GM21423 (cell line): ENCODE results near the gene PNLIPRP3.

Experiments
- ATAC-seq: cut with Tn5 transposase; IDR thresholded peaks from one replicate; pipeline ENCODE4 v1.9.1; 2021; ENCODE audit warnings: mild to moderate bottlenecking, moderate library complexity; ENCODE audit not compliant: unreplicated experiment

Gene PNLIPRP3

DNA sequence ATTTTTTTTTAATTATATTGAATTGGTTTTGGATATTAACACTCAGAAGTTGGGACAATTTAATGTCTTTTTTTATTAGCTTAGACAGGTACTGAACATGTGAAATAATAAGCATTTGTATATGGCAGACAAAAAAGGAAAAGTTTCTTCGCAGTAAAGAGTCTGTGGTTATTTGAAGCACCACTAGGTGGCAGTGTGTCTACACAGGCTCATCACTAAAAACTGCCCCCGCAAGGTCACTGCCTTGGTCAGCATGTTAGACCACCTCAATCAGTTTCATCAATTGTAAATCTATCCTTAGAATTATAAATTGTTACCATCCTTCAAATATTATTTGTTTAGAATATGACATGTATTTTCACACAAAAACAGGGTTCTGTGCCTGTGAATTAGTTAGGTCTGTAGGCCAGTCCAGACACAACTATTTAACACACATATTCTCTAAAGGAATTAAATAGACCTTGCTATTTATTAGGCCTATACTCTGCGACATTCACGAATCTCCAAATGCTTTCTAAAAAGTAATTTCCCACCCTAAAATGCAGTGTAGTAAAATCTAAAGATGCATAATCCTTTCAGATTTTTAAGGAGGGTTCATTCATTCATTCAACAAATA is 17.0 kb downstream of the PNLIPRP3 start:
- ATAC-seq, result peak; percentile 76

DNA sequence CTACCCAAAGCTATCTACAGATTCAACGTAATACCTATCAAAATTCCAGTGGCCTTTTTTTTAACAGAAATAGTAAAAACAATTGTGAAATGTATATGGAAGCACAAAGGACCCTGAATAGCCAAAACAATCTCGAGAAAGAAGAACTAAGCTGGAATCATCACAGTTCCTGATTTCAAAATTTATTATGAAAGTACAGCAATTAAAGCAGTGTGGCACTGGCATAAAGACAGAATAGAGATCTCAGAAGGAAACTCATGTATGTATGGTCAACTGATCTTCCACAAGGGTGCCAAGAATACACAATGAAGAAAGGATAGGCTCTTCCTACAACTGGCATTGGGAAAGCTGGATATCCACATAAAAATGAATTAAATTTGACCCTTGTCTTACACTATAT is 23.2 kb downstream of the PNLIPRP3 start:
- ATAC-seq, result no peak

DNA sequence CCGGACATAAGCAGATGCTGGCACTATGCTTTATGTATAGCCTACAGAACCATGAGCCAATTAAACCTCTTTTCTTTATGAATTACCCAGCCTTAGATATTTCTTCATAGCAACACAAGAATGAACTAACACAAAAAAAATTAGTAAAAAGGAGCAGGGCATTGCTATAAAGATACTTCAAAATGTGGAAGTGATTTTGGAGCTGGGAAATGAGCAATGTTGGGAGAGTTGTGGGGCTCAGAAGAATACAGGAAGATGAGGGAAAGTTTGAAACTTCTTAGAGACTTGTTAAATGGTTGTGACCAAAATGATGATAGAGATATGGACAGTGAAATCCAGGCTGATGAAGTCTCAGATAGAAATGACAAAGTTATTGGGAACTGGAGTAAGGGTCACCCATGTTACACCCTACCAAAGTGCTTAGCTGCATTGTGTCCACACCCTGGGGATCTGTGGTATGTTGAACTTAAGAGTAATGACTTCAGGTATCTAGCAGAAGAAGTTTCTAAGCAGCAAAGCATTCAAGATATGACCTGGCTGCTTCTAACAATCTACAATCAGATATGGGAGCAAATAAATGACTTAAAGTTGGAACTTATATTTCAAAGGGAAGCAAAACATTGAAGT is 24.2 kb downstream of the PNLIPRP3 start:
- ATAC-seq, result no peak

DNA sequence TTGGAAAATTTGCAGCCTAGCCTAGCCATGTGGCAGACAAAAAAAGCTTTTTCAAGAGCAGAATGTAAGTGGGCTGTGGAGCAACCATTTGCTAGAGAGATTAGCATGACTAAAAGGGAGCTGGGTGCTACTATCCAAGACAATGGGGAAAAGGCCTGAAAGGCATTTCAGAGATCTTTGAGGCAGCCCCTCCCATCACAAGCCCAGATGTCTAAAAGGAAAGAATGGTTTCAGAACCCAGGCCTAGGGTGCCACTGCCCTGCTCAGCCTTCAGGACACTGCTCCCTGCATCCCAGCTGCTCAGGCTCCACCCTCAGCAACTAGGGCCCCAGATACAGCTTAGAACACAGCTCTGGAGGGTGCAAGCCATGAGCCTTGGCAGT is 24.7 kb downstream of the PNLIPRP3 start:
- no peak for ATAC-seq

DNA sequence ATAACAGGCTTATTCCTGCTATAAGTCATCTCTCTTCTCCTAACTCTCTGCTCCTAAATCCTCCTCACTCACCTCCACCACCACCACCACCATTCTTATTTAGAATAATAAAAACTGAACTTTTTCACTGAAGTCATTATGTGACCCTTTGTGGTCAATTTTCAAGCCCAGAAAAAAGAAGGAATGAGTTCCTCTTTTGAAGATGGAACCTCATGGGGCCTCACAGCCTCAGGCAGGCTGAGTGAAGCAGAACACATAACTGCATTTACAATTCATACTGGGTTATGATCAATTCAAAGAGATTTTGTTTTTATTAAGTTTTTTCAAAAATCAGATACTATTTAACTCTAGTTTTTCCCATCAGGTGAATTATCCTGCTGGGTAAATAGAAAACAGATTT is 29.8 kb downstream of the PNLIPRP3 start:
- no peak for ATAC-seq

DNA sequence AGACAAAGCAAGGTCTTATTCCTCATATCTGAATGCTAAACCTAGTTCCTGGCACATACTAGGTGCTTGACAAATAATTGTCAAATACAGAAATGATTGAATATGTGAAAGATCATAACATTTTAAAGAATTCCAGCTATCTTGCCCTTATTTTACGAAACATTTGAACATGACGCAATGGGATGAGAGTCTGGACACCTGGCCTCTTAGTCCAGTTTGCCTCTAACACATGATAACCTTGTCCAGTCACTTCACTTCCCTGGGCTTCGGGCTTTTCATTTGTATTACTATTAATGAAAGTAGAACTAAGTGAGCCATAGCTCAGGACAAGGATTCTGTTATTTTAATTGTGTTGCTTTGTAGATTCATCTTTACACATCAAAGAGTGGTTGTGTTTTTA is 32.6 kb downstream of the PNLIPRP3 start:
- no peak for ATAC-seq

DNA sequence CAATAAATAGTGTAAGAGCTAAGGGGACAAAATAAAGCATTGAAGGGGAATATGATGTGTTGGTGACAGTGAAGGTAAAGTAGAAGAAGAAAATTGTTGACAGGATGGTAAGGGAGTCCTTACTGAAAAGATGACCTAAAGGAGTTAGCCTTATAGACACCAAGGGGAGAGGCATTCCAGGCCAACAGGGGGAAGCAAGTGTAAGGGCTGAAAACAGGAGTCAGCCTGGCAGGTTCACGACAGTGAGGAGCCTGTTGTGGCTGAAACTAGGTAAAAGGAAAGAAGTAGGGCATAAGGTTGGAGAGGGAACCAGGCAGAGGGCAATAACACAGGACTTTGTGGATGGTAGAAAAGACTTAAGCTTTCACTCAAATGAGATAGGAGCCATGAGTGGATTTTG is 34.0 kb downstream of the PNLIPRP3 start:
- no peak for ATAC-seq

DNA sequence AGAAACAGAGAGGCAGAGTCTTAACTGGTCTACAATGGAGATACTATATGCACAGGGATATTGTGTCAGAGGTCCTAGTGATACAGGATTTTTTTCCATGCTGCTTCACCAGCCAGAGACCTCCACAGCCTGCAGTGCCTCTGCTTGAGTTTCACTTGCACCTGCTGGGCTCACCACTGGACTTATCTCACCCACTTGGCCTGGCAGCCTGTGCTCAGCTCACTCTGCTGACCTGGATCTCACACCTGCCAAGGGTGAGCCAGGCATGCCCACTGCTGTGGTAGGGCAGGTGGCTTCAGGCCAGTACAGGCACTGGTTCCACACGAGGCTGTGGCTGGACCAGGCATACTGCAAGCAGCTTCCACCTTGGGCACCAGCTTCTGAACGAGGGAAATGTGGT is 36.6 kb downstream of the PNLIPRP3 start:
- ATAC-seq, result no peak

DNA sequence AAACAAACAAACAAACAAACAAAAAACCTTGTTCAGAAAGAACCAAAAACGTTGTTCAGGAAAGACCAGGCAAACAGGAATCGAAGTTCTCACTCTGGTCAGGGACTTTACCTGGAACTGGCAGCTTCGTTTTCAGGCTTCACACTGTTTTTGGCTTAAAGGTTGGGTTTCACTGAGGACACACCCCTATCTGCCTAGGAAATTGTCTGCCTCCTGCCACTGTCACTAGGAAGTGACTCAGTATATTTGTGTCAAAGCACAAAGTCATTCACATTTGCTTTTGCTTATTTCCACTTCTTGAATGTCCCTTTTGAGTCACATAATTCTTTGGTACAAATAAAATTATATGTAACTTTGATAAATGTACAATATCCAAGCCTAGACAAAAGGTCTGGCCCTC is 37.9 kb downstream of the PNLIPRP3 start:
- ATAC-seq, result no peak

DNA sequence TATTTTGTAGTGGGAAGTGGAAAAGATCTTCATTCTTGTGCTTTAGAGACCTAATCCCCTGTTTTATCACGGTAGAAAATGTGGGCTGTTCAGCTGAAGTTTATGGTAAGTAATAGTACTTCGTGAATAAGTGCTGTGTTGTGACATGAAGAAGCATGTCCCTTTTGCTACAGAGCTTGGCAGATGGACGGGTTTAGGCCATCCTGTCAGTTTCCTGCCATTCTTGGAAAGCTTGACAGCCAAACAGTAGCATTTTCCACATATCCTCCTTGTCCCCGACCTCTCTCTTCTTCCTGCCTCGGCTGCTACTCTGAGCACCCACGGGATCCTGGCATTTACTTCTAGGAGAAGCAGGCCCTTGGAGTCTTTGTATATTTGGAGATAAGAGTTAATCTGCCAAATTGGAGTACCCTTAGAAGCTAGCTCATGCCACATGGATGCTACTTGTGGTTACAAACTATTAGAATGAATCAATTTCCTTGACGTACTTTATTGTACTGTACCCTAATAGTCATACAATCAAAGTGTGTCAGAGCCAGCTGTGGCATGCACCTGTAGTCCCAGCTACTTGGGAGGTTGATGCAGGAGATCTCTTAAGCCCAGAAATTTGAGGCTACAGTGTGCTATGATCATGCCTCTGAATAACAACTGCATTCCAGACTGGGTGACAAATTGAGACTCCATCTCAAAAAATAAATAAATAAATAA is 39.2 kb downstream of the PNLIPRP3 start:
- no peak for ATAC-seq

DNA sequence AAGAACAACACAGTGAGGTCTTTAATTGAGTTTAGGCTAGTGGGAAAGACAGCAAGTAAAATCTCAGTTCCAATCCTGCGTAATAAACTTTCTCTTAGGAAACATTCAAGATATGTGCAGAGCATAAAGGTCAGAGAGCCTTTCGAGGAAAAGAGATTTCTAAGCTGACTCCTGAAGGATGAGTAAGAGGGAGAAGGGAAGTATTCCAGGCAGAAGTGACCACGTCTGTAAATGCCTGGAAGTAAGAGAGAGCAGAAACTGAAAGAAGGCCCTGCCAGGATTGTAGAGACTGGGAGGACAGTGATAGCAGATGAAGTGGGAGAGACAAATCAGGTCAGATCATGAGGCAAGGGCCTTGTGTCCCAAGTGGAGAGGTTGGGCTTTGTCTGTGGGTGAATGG is 41.8 kb downstream of the PNLIPRP3 start:
- no peak for ATAC-seq

DNA sequence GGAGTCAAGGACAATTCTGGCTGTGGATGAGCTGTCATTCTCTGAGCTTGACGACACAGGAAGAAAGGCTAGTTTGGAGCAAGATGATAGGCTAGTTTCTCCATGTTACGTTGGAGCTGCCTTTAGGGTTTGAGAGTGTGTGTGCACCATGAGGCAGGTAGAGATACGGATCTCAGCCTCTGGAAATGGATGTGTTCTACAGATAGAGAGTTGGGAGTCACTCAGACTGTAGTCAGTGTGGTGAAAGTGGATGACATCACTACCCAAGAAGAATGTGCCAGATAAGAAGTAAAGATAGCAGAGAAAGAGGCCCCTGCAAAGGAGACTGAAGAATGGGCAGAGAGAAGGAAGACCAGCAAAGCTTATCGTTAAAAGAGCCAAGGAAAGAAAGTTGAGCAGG is 42.4 kb downstream of the PNLIPRP3 start:
- no peak for ATAC-seq

DNA sequence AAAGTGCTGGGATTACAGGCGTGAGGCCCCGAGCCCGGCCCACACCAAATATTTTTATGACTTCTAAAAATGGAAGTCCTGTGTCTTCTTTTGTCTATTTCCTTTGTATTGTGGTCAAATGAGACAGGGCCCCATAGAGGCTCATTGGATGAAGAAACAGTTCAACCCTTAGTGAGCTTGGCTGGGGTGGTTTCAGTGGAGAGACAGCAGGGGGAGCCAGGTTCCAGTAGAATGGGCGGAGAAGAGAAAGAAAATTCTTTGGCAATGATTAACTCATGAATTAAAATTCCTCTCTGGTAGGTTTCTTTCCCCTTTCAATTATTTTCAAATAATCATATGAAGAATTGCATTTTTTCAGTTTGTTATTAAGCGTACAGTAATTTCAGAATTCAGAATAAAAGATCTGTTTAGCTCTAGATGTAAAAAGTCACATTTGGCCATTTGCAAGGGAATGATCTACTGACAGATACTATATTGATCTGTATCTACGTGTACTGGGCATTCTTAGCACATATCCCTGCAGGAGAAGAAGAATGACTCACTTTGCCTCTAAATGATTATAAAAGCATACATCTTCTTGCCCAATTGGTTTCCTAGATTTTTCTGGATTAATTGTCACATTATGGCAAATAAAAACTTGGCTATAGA is 43.2 kb downstream of the PNLIPRP3 start:
- no peak for ATAC-seq

DNA sequence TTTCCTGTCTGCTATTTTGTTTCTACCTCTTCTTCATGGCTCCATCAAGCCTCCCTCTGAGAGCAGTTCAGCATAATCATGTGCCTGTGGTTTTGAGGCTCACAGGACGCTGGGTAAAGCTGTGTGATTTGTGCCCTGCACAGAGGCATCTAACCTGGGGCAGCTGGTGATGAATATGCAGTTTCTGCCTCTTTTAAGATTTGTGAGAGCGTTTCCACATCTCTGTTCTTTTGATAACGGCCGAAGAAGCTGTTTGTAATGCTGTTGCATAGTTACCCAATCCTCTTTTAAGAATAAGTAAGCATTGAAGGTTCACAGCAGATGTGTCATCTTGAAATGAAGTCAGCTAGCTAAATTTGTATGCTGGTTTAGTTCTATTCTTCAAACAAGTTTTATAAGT is 45.2 kb downstream of the PNLIPRP3 start:
- ATAC-seq, result no peak

DNA sequence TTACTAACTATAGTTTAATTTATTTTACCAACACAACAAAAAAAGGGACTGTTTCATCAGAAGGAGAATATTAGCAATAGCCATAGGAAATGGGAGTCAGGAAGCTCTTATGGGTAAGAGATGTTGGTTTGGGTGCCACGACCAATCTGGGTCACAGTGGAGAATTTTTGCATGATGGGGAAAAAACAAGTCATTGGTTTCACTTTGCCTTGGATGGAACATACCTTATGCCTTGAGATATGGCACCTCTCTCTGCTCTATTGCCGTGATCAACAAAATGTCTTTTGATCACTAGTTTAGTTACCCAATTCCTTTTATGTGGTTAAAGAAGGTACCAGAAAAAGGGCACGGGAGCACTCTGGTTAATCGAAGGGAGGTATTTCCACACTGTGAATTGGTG is 48.2 kb downstream of the PNLIPRP3 start:
- no peak for ATAC-seq

DNA sequence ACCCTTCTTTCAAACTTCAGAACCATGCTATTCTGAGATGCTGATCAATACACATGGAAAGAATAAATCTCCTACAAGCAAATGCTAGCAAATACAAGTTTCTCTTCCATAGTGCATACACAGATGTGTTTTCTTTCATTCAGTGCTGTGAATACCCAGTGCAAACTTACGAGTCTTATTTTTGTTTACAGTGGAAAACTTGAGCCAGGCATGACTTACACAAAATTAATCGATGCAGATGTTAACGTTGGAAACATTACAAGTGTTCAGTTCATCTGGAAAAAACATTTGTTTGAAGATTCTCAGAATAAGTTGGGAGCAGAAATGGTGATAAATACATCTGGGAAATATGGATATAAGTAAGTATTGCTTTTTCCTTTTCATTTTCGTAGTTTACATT is 48.8 kb downstream of the PNLIPRP3 start:
- ATAC-seq, result no peak

DNA sequence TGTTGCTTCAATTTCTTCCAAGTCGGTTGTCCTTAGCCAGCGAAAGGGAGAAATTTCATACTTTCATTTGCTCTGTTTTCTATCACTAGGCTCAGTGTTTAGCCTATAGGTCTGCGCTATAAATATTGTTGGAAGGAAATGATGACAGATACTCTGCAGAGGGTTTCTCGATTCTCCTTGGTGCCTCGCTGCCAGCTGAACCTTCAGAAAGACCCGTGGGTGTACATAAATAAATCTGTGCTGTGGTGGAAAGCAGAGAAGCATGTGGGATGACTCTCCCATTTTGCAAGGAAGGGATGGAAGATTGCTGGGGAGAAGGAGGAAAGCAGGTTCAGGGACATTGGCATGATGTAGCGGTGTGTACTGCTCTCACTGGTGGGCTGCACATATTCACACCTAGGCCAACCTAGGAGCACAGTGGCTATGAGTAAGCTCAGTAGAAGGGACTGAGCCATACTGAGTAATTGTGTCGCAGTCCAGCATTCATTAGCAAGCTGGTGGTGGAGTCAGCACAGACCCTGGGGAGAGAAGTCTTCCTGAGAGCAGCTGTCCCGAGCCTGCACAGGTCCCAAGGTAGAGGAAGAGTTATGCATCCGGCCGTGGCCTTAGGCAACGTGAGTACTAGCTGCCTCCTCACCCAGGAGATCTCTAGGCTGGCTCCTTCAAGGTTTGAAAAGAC is 50.5 kb downstream of the PNLIPRP3 start:
- ATAC-seq, result no peak

DNA sequence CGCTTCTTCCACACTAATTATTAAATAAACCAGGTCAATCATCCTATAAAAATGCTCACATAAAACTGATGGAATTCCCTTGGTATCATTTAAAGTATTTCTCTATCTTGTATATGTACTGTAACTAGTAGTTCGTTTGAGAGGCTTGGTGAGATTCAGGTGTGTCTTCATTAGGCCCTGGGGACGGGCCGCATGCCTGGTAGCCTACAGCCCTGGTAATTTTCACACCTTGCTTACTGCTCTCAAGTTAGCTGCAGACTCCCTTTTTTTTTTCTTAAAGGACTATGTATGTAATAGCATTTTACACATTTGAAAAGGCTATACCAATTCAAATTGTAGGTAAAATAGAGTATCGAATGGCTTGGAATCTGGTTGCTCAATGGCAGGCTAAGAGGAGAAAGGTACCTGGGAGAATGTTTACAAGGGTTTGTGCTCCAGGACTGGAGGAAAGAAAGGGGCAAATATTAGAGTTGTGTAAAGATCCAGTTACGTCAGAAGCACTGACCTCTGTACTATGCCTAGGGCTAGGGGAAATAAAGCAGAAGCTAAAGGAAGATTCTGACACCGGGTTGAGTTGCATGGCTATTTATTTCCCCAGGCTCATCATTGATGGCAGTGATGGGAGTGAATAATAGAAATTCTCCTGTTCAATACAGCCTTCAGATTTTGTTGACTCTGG is 59.3 kb downstream of the PNLIPRP3 start:
- no peak for ATAC-seq

DNA sequence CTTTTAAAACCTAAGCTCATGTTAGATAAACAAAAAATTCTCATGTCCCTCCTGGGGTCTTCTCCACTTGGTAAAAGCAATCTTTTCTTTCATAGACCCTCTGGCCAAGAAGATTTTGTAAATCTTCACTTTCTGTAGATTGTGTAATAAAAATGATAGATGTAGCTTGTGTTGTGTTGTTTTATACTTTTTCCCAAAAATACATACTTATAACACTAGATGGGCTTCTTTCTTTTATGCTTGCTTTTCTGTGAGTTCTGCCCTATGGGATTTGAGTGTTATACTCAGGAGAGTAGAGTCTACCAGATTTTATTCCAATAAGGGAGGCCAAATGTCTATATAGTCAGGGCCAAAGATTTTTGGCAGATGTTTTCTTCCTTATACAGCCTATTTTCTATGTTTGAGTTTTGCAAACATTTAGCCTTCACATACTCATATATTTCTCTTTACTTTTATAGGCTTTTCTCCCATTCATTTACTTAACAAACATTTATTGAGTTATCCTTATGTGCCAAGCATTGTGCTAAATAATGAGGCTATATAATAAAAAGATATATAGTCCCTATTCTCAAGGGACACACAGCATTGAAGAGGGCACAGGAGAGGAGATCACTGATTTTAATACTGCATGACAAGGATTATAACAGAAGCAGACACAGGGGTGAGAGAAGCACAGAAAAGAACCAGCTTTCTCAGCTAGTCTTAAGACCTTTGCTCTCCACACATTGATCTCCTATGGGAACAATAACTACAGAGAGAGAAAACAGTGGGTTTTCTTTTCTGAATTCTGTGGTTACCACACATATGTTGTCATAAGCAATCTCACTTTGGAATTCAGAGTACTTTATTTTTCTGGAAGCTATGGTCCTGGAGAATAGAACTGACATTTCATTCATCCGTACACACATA is 60.1 kb downstream of the PNLIPRP3 start:
- ATAC-seq, result no peak

DNA sequence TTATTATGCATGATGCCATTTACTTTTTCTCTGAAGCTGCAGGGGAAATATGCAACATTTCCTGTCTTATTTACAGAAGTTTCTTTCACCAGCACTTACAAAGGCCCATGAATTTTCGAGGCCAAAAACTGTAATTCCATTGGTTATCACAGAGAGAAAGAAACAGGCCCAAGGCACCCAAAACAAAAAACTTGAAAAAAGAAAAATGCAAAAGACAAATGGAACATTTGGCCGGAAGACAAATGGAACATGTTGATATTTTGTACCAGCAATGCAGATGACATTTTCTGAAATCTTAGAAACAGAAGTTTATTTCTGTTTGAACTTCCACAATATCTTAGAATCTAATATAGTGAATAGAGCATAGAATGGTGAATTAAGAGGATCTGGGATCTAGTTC is 61.8 kb downstream of the PNLIPRP3 start:
- no peak for ATAC-seq
